Endothelial cell of umbilical vein (primary cell): ENCODE data around the gene BEAN1. TPM values are rescaled to one million over a fixed set of nuclear protein-coding genes. Genes with fewer than 3 reads are reported as not detected.

Source experiments
- BruUV-seq: library from RNA; stranded (reverse); fragments of 400-500 nt; replicated peaks from 2 replicates; lab custom pipeline; 2021; lab: Mats Ljungman, UMichigan
- CTCF ChIA-PET: fragments of 300-600, 350-600 bp; sonication (Branson Sonifier 250); formaldehyde crosslinking; loops from one replicate; lab custom pipeline; 2021; ENCODE audit warnings: antibody characterized with exemption, inconsistent platforms; lab: Charles Lee
- POLR2A ChIA-PET: fragments of 300-600, 350-600 bp; sonication (Branson Sonifier 250); formaldehyde crosslinking; loops from one replicate; lab custom pipeline; 2021; ENCODE audit warnings: antibody characterized with exemption, inconsistent platforms; lab: Charles Lee
- DNase-seq: peaks from one replicate; pipeline ENCODE4 v3.0.0-alpha.2; 2011; ENCODE audit warnings: low read depth, low spot score
- FAIRE-seq: peaks from 2 replicates; lab custom pipeline; 2011; peaks lifted over from hg19 to GRCh38; lab: Jason Lieb, UNC
- H2AFZ ChIP-seq: 2 replicates; pipeline ENCODE4 v1.6.0; 2012; ENCODE audit warnings: low read depth, low read length, control low read depth, inconsistent platforms
- H3K27ac ChIP-seq: 2 replicates; pipeline ENCODE4 v1.5.1; 2011; ENCODE audit warnings: low read depth, mild to moderate bottlenecking, control low read depth, low read length, moderate library complexity; ENCODE audit not compliant: insufficient read depth
- H3K27me3 ChIP-seq, 2 experiments: 2 replicates each; pipeline versions ENCODE4 v1.6.0 to v1.6.1; 2011; ENCODE audit warnings: low read length in 2 of 2, mixed read lengths in 1 of 2; ENCODE audit not compliant: control insufficient read depth in 2 of 2, insufficient read depth in 2 of 2
- H3K36me3 ChIP-seq, 2 experiments: 2 replicates in 1 of 2; 3 replicates in 1 of 2; pipeline ENCODE4 v1.5.1; 2011; ENCODE audit warnings: low read length in 2 of 2, mild to moderate bottlenecking in 1 of 2, moderate library complexity in 1 of 2; ENCODE audit not compliant: control insufficient read depth in 2 of 2, insufficient read depth in 2 of 2; ENCODE audit errors: extremely low read depth in 1 of 2
- H3K4me1 ChIP-seq: 3 replicates; pipeline ENCODE4 v1.5.1; 2011; ENCODE audit warnings: mild to moderate bottlenecking, low read length; ENCODE audit not compliant: control insufficient read depth, insufficient read depth; ENCODE audit errors: extremely low read depth
- H3K4me2 ChIP-seq: 2 replicates; pipeline ENCODE4 v1.6.1; 2011; ENCODE audit warnings: low read length, control low read depth, mixed read lengths; ENCODE audit not compliant: insufficient read depth
- H3K4me3 ChIP-seq, 3 experiments: fragments of 200-600 bp in 1 of 3; sonication (generic), shearing (Covaris generic) in 1 of 3; replicated peaks in 1 of 3; 2 replicates each; pipeline ENCODE4 v1.5.1; 2011 to 2016; ENCODE audit warnings: control low read depth in 3 of 3, low read length in 3 of 3, mild to moderate bottlenecking in 2 of 3, inconsistent platforms in 1 of 3, low read depth in 1 of 3, moderate library complexity in 1 of 3; ENCODE audit not compliant: insufficient read depth in 1 of 3
- H3K79me2 ChIP-seq: 2 replicates; pipeline ENCODE4 v1.6.0; 2012; ENCODE audit warnings: low read length, inconsistent platforms; ENCODE audit not compliant: control insufficient read depth, insufficient read depth
- H3K9ac ChIP-seq: replicated peaks from 2 replicates; pipeline ENCODE3; 2011; ENCODE audit warnings: low read length, control low read depth; ENCODE audit not compliant: insufficient read depth; ENCODE audit errors: extremely low read depth
- H3K9me1 ChIP-seq: replicated peaks from 3 replicates; pipeline ENCODE4 v1.6.0; 2011; ENCODE audit warnings: mild to moderate bottlenecking, low read length; ENCODE audit not compliant: control insufficient read depth, insufficient read depth; ENCODE audit errors: extremely low read depth
- H3K9me3 ChIP-seq: replicated peaks from 2 replicates; pipeline ENCODE4 v1.5.1; 2012; ENCODE audit warnings: low read length, inconsistent platforms; ENCODE audit not compliant: control insufficient read depth, insufficient read depth
- H4K20me1 ChIP-seq: replicated peaks from 2 replicates; pipeline ENCODE3; 2011; ENCODE audit warnings: mild to moderate bottlenecking, low read length; ENCODE audit not compliant: control insufficient read depth, insufficient read depth; ENCODE audit errors: extremely low read depth
- CTCF ChIP-seq, 2 donors: IDR thresholded peaks; 1 replicate in 1 of 2; 2 replicates in 1 of 2; pipeline ENCODE4 v1.5.1; 2011; ENCODE audit warnings: low read length in 2 of 2, mild to moderate bottlenecking in 2 of 2, moderate library complexity in 2 of 2, control low read depth in 1 of 2, inconsistent platforms in 1 of 2, low read depth in 1 of 2; ENCODE audit not compliant: insufficient read depth in 1 of 2; ENCODE audit errors: extremely low read depth in 1 of 2
- EZH2 ChIP-seq: IDR thresholded peaks from 2 replicates; pipeline ENCODE4 v1.6.1; 2012; ENCODE audit warnings: borderline replicate concordance, low read depth, mild to moderate bottlenecking, moderate library complexity, low read length, inconsistent platforms; ENCODE audit not compliant: severe bottlenecking
- FOS ChIP-seq: IDR thresholded peaks from 2 replicates; pipeline ENCODE4 v1.6.1; 2011; ENCODE audit warnings: mild to moderate bottlenecking, low read length, moderate library complexity, borderline replicate concordance; ENCODE audit not compliant: insufficient read depth
- GATA2 ChIP-seq: IDR thresholded peaks from 2 replicates; pipeline ENCODE4 v1.7.0; 2011; ENCODE audit warnings: low read depth, mild to moderate bottlenecking, moderate library complexity, mixed read lengths, low read length; ENCODE audit not compliant: insufficient read length, insufficient read depth
- JUN ChIP-seq: IDR thresholded peaks from 2 replicates; pipeline ENCODE4 v1.6.1; 2011; ENCODE audit warnings: borderline replicate concordance, low read depth; ENCODE audit not compliant: insufficient read length, insufficient read depth
- MYC ChIP-seq: IDR thresholded peaks from one replicate; pipeline ENCODE4 v1.6.1; 2011; ENCODE audit warnings: mild to moderate bottlenecking, low read depth, low read length
- POLR2A ChIP-seq: IDR thresholded peaks from 2 replicates; pipeline ENCODE4 v1.6.1; 2012; ENCODE audit warnings: low read depth, mild to moderate bottlenecking, control low read depth, low read length
- POLR2AphosphoS5 ChIP-seq: IDR thresholded peaks from 2 replicates; pipeline ENCODE4 v1.6.1; 2012; ENCODE audit warnings: low read depth, mild to moderate bottlenecking, control low read depth, low read length, moderate library complexity; ENCODE audit not compliant: insufficient read depth
- dilution Hi-C: fragments of 300-500 bp; cut with MboI; formaldehyde crosslinking; loops from one replicate; pipeline ENCODE4 v1.15.0; 2019; ENCODE audit warnings: low sequenced_read_pairs; ENCODE audit not compliant: extremely low pct_ligation_motif_present
- intact Hi-C: fragments of 100-400 bp; cut with micrococcal nuclease; formaldehyde crosslinking; loops from one replicate; pipeline ENCODE4 v1.10.0; 2022
- polyA plus RNA-seq, 4 experiments: library from polyadenylated mRNA; depleted of rRNA in 3 of 4; stranded (reverse) in 3 of 4; unstranded in 1 of 4; fragments of >200 nt; gene quantifications; 2 replicates each; pipeline versions ENCODE4 v1.2.1 to v1.2.3, GENCODE V29; 2011 to 2012; ENCODE audit warnings: missing spikeins in 1 of 4
- total RNA-seq: library from RNA; stranded (reverse); gene quantifications from 2 replicates; pipeline ENCODE4 v1.2.3, GENCODE V29; 2021
- TF ChIP-seq, protein P1 (sequence below): IDR thresholded peaks from 2 replicates; pipeline ENCODE4 v1.6.1; 2011; ENCODE audit not compliant: insufficient read depth, insufficient read length

The BEAN1 gene
- total and polyA plus RNA-seq, 2 donors (not counting 3 experiments of a cell fraction or from before 2014, with no cell fraction given), result not detected

DNA sequence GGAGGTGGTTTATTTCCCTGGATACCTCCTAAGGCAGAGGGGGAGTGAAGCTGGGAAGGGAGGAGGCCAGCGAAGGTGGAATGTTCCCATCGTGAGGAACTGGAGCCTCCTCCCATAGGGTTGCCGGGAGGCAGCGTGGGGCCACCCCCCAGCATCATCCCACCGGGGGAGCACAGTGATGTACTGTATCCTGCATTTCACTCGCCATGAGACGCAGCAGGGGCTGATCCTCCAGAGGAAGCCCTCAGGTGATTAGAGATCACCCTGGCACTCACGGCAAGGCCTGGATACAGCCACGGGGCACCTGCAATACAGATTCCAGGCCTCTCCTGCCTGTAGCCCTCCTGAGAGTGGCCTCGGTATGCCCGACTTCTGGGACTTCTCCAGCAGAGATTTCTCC lies 25.5 kb upstream of the BEAN1 start:
- Histone ChIP-seq H3K79me2 (peaks cover 13% of the 10 kb centered on the region), H2AFZ (no peak overlapping the region), H3K4me1 (peaks cover 8% of the 10 kb centered on the region), H3K4me3 (no peak overlapping the region), H4K20me1 (no peaks in the 10 kb centered on the region), H3K27ac (no peak overlapping the region), H3K36me3 (peaks cover 57 to 63% of the 10 kb centered on the region in 2 experiments), H3K9me3 (no peaks in the 10 kb centered on the region), H3K4me2 (no peak overlapping the region), H3K9me1 (no peaks in the 10 kb centered on the region), H3K9ac (no peak overlapping the region), H3K27me3 (no peaks in the 10 kb centered on the region)
- DNase-seq (no peak), FAIRE-seq (no peak)
- dilution Hi-C loops, result no loop called here
- TF ChIP-seq EZH2, result no peak
- no peak for TF ChIP-seq CTCF (IDR thresholded peaks at IDR 0.05; ENCODE audit: extremely low read depth in 1 of 2, insufficient read depth in 1 of 2, low read depth in 1 of 2, low read length in 2 of 2)
- no peak for TF ChIP-seq MYC
- TF ChIP-seq JUN, result no peak
- no peak for TF ChIP-seq GATA2
- TF ChIP-seq POLR2AphosphoS5, result no peak
- TF ChIP-seq POLR2A, result no peak
- no peak for TF ChIP-seq FOS
- TF ChIP-seq, protein P1, sequence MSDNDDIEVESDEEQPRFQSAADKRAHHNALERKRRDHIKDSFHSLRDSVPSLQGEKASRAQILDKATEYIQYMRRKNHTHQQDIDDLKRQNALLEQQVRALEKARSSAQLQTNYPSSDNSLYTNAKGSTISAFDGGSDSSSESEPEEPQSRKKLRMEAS, result no peak
- ChIA-PET CTCF (interaction anchor here (0.7 kb wide), 1 partner anchor 43 kb away, joined by 3 read pairs; no protein-coding TSS in a partner anchor), POLR2A (no interaction called here)
- no TSS peak for BruUV-seq
- intact Hi-C loops, result no loop called here
